ENCODE data around the gene BOC. TPM values are rescaled to one million over a fixed set of nuclear protein-coding genes. Genes with fewer than 3 reads are reported as not detected.

BOC gene
- total and polyA plus RNA-seq, 2 experiments from 2014 or later: 2.1 to 4.1 TPM

DNA sequence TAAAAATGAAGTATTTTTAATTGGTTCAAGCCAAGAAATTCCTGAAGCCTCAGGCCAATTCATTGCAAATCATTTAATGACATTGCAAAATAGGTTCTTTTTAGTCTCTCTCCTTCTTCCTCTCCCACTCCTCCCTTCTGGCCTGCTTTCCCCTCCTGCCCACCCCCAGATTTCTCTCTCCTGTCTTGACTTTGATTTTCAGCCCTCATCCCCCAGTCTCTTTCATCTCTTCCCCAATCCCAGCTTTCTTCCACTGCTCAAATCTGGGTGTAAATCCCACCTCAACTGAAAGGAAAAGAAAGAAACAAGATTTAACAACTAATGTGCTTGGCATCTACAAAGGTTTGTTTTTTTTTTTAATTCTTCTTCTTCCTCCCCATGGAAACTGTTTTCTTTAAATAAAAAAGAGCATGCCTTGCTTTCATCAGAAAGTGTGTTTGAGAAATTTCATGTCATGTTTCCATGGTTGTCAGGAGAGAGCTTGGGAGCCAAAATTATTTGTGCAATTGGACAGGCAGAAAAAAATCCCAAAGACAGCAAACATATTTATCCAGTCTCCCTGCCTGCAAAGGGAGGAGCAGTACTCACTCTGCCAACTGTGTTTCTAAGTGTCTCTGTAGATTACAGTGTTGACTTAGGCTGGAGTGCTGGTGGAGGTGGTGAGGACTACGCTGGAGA, 50.4 kb downstream of the BOC start:
- Histone ChIP-seq H3K27ac (ENCODE audit: low read depth) (no peak overlapping the region), H4K20me1 (replicated peaks; ENCODE audit: insufficient read depth) (no peaks in the 10 kb centered on the region), H3K36me3 (ENCODE audit: insufficient read depth) (no peaks in the 10 kb centered on the region), H3K4me1 (ENCODE audit: insufficient read depth) (peaks cover 20% of the 10 kb centered on the region), H3K4me2 (no peak overlapping the region), H3K9me2 (ENCODE audit: insufficient read depth) (no peaks in the 10 kb centered on the region), H2AFZ (no peak overlapping the region), H3K4me3 (no peak overlapping the region), H3F3A (replicated peaks; ENCODE audit: low read depth) (no peaks in the 10 kb centered on the region), H3K27me3 (ENCODE audit: insufficient read depth) (no peaks in the 10 kb centered on the region), H3K79me2 (replicated peaks; ENCODE audit: insufficient read depth) (no peaks in the 10 kb centered on the region)
- DNase-seq (ENCODE audit: low spot score): no peak
- Mint-ChIP-seq H3K36me3 (ENCODE audit: low read depth) (no peaks in the 10 kb centered on the region), H3K4me3 (no peak overlapping the region), H3K27me3 (ENCODE audit: insufficient read depth, low read depth, poor library complexity) (no peaks in the 10 kb centered on the region), H3K27ac (no peak overlapping the region), H3K9me3 (no peaks in the 10 kb centered on the region), H3K4me1 (peaks cover 47% of the 10 kb centered on the region)
- no peak for ATAC-seq
- no peak for TF ChIP-seq EZH2 (IDR thresholded peaks at IDR 0.05; ENCODE audit: low read depth, unreplicated experiment)
- TF ChIP-seq, protein P1, sequence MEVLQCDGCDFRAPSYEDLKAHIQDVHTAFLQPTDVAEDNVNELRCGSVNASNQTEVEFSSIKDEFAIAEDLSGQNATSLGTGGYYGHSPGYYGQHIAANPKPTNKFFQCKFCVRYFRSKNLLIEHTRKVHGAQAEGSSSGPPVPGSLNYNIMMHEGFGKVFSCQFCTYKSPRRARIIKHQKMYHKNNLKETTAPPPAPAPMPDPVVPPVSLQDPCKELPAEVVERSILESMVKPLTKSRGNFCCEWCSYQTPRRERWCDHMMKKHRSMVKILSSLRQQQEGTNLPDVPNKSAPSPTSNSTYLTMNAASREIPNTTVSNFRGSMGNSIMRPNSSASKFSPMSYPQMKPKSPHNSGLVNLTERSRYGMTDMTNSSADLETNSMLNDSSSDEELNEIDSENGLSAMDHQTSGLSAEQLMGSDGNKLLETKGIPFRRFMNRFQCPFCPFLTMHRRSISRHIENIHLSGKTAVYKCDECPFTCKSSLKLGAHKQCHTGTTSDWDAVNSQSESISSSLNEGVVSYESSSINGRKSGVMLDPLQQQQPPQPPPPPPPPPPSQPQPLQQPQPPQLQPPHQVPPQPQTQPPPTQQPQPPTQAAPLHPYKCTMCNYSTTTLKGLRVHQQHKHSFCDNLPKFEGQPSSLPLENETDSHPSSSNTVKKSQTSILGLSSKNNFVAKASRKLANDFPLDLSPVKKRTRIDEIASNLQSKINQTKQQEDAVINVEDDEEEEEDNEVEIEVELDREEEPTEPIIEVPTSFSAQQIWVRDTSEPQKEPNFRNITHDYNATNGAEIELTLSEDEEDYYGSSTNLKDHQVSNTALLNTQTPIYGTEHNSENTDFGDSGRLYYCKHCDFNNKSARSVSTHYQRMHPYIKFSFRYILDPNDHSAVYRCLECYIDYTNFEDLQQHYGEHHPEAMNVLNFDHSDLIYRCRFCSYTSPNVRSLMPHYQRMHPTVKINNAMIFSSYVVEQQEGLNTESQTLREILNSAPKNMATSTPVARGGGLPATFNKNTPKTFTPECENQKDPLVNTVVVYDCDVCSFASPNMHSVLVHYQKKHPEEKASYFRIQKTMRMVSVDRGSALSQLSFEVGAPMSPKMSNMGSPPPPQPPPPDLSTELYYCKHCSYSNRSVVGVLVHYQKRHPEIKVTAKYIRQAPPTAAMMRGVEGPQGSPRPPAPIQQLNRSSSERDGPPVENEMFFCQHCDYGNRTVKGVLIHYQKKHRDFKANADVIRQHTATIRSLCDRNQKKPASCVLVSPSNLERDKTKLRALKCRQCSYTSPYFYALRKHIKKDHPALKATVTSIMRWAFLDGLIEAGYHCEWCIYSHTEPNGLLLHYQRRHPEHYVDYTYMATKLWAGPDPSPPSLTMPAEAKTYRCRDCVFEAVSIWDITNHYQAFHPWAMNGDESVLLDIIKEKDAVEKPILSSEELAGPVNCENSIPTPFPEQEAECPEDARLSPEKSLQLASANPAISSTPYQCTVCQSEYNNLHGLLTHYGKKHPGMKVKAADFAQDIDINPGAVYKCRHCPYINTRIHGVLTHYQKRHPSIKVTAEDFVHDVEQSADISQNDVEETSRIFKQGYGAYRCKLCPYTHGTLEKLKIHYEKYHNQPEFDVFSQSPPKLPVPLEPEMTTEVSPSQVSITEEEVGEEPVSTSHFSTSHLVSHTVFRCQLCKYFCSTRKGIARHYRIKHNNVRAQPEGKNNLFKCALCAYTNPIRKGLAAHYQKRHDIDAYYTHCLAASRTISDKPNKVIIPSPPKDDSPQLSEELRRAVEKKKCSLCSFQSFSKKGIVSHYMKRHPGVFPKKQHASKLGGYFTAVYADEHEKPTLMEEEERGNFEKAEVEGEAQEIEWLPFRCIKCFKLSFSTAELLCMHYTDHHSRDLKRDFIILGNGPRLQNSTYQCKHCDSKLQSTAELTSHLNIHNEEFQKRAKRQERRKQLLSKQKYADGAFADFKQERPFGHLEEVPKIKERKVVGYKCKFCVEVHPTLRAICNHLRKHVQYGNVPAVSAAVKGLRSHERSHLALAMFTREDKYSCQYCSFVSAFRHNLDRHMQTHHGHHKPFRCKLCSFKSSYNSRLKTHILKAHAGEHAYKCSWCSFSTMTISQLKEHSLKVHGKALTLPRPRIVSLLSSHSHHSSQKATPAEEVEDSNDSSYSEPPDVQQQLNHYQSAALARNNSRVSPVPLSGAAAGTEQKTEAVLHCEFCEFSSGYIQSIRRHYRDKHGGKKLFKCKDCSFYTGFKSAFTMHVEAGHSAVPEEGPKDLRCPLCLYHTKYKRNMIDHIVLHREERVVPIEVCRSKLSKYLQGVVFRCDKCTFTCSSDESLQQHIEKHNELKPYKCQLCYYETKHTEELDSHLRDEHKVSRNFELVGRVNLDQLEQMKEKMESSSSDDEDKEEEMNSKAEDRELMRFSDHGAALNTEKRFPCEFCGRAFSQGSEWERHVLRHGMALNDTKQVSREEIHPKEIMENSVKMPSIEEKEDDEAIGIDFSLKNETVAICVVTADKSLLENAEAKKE (CRISPR knock-in tag; IDR thresholded peaks at IDR 0.05): no peak
- TF ChIP-seq, protein P2, sequence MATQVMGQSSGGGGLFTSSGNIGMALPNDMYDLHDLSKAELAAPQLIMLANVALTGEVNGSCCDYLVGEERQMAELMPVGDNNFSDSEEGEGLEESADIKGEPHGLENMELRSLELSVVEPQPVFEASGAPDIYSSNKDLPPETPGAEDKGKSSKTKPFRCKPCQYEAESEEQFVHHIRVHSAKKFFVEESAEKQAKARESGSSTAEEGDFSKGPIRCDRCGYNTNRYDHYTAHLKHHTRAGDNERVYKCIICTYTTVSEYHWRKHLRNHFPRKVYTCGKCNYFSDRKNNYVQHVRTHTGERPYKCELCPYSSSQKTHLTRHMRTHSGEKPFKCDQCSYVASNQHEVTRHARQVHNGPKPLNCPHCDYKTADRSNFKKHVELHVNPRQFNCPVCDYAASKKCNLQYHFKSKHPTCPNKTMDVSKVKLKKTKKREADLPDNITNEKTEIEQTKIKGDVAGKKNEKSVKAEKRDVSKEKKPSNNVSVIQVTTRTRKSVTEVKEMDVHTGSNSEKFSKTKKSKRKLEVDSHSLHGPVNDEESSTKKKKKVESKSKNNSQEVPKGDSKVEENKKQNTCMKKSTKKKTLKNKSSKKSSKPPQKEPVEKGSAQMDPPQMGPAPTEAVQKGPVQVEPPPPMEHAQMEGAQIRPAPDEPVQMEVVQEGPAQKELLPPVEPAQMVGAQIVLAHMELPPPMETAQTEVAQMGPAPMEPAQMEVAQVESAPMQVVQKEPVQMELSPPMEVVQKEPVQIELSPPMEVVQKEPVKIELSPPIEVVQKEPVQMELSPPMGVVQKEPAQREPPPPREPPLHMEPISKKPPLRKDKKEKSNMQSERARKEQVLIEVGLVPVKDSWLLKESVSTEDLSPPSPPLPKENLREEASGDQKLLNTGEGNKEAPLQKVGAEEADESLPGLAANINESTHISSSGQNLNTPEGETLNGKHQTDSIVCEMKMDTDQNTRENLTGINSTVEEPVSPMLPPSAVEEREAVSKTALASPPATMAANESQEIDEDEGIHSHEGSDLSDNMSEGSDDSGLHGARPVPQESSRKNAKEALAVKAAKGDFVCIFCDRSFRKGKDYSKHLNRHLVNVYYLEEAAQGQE (IDR thresholded peaks at IDR 0.05; ENCODE audit: unreplicated experiment): no peak
- no peak for TF ChIP-seq STAT1 (IDR thresholded peaks at IDR 0.05; ENCODE audit: unreplicated experiment)
- no peak for TF ChIP-seq EZH2phosphoT487 (IDR thresholded peaks at IDR 0.05; ENCODE audit: unreplicated experiment)
- TF ChIP-seq JUNB (IDR thresholded peaks at IDR 0.05; ENCODE audit: unreplicated experiment): no peak
- TF ChIP-seq POLR2AphosphoS5 (IDR thresholded peaks at IDR 0.05; ENCODE audit: low read depth): no peak
- TF ChIP-seq, protein P3, sequence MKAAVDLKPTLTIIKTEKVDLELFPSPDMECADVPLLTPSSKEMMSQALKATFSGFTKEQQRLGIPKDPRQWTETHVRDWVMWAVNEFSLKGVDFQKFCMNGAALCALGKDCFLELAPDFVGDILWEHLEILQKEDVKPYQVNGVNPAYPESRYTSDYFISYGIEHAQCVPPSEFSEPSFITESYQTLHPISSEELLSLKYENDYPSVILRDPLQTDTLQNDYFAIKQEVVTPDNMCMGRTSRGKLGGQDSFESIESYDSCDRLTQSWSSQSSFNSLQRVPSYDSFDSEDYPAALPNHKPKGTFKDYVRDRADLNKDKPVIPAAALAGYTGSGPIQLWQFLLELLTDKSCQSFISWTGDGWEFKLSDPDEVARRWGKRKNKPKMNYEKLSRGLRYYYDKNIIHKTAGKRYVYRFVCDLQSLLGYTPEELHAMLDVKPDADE (IDR thresholded peaks at IDR 0.05): no peak
- TF ChIP-seq NANOG (IDR thresholded peaks at IDR 0.05; ENCODE audit: borderline replicate concordance): no peak
- TF ChIP-seq ZNF114 (CRISPR knock-in tag; IDR thresholded peaks at IDR 0.05): no peak
- TF ChIP-seq ZNF331 (CRISPR knock-in tag; IDR thresholded peaks at IDR 0.05; ENCODE audit: low read depth): no peak
- no peak for TF ChIP-seq CREB1 (CRISPR knock-in tag; IDR thresholded peaks at IDR 0.05; ENCODE audit: low read depth)
- TF ChIP-seq, protein P4, sequence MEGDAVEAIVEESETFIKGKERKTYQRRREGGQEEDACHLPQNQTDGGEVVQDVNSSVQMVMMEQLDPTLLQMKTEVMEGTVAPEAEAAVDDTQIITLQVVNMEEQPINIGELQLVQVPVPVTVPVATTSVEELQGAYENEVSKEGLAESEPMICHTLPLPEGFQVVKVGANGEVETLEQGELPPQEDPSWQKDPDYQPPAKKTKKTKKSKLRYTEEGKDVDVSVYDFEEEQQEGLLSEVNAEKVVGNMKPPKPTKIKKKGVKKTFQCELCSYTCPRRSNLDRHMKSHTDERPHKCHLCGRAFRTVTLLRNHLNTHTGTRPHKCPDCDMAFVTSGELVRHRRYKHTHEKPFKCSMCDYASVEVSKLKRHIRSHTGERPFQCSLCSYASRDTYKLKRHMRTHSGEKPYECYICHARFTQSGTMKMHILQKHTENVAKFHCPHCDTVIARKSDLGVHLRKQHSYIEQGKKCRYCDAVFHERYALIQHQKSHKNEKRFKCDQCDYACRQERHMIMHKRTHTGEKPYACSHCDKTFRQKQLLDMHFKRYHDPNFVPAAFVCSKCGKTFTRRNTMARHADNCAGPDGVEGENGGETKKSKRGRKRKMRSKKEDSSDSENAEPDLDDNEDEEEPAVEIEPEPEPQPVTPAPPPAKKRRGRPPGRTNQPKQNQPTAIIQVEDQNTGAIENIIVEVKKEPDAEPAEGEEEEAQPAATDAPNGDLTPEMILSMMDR (conservative IDR thresholded peaks at IDR 0.05; ENCODE audit: low read depth in 2 of 2): no peak
